HEK293 (cell line): Measurements from ENCODE around the gene COL11A2.
A peak's percentile ranks its signal among the peaks of the same experiment; 100 is the strongest.

Experiments
- CTCF ChIA-PET: fragments of 350-600 bp; formaldehyde crosslinking; extraction: SDS; loops from one replicate; lab custom pipeline; 2021; ENCODE audit warnings: antibody characterized with exemption; lab: Yijun Ruan, JAX
- POLR2A ChIA-PET: fragments of 300-600 bp; formaldehyde crosslinking; extraction: SDS; loops from one replicate; lab custom pipeline; 2020; ENCODE audit warnings: antibody characterized with exemption, inconsistent platforms; lab: Yijun Ruan, JAX
- H3K27ac ChIP-seq: fragments of 200-500 bp; sonication (Bioruptor generic); 2 replicates; pipeline ENCODE4 v1.5.1; 2014; ENCODE audit warnings: low read depth, low read length, control low read depth, inconsistent platforms; ENCODE audit errors: extremely low read depth
- H3K36me3 ChIP-seq, 2 experiments: fragments of 200-500 bp in 1 of 2; sonication (Bioruptor generic) in 1 of 2; 1 replicate in 1 of 2; 2 replicates in 1 of 2; pipeline ENCODE4 v1.5.1; 2014 to 2017; ENCODE audit warnings: inconsistent platforms in 2 of 2, low read length in 2 of 2; ENCODE audit not compliant: control insufficient read depth in 2 of 2, insufficient read depth in 1 of 2
- H3K4me1 ChIP-seq: fragments of 200-500 bp; sonication (Bioruptor generic); 2 replicates; pipeline ENCODE4 v1.5.1; 2014; ENCODE audit warnings: mild to moderate bottlenecking, low read length, inconsistent platforms; ENCODE audit not compliant: control insufficient read depth, insufficient read depth
- H3K4me3 ChIP-seq: 2 replicates; pipeline ENCODE4 v1.5.1; 2011; ENCODE audit warnings: low read depth, mild to moderate bottlenecking, control low read depth, low read length, moderate library complexity
- H3K9me3 ChIP-seq: fragments of 200-500 bp; sonication (Bioruptor generic); 2 replicates; pipeline ENCODE4 v1.5.1; 2014; ENCODE audit warnings: low read depth, low read length, inconsistent platforms; ENCODE audit not compliant: control insufficient read depth, insufficient read depth
- BCL11A ChIP-seq: fragments of 450-650 bp; formaldehyde crosslinking; IDR thresholded peaks from 2 replicates; pipeline ENCODE4 v1.5.1; 2016; ENCODE audit warnings: low read depth, missing biosample characterization, missing genetic modification characterization
- BCL11B ChIP-seq: fragments of 450-650 bp; formaldehyde crosslinking; IDR thresholded peaks from 2 replicates; pipeline ENCODE4 v1.5.1; 2016; ENCODE audit warnings: low read depth, missing biosample characterization, missing genetic modification characterization
- CTCF ChIP-seq: fragments of 450-650 bp; formaldehyde crosslinking; IDR thresholded peaks from 2 replicates; pipeline ENCODE4 v1.5.1; 2016; ENCODE audit warnings: missing biosample characterization, missing genetic modification characterization
- GLIS1 ChIP-seq: fragments of 450-650 bp; formaldehyde crosslinking; IDR thresholded peaks from 2 replicates; pipeline ENCODE4 v1.5.1; 2016; ENCODE audit warnings: missing biosample characterization, missing genetic modification characterization
- IKZF3 ChIP-seq: fragments of 450-650 bp; IDR thresholded peaks from 2 replicates; pipeline ENCODE4 v1.5.0; 2018; ENCODE audit warnings: missing biosample characterization, mild to moderate bottlenecking, missing genetic modification characterization, moderate library complexity
- KLF10 ChIP-seq: fragments of 450-650 bp; IDR thresholded peaks from 2 replicates; pipeline ENCODE4 v1.5.1; 2018; ENCODE audit warnings: missing biosample characterization, mild to moderate bottlenecking, missing genetic modification characterization
- MZF1 ChIP-seq: fragments of 450-650 bp; formaldehyde crosslinking; IDR thresholded peaks from 2 replicates; pipeline ENCODE4 v1.5.1; 2017; ENCODE audit warnings: missing biosample characterization, missing genetic modification characterization, borderline replicate concordance
- ZNF433 ChIP-seq: fragments of 450-650 bp; formaldehyde crosslinking; IDR thresholded peaks from 2 replicates; pipeline ENCODE4 v1.5.1; 2016; ENCODE audit warnings: missing biosample characterization, missing genetic modification characterization, low read depth
- ZNF654 ChIP-seq: fragments of 450-650 bp; formaldehyde crosslinking; IDR thresholded peaks from 2 replicates; pipeline ENCODE4 v1.5.1; 2016; ENCODE audit warnings: low read depth, missing biosample characterization, missing genetic modification characterization

Gene COL11A2

GRCh38 chr6:33172688-33173534, 19.4 kb downstream of the COL11A2 start:
- no peak overlapping the region for H3K27ac ChIP-seq
- no peaks in the 10 kb centered on the region for H3K36me3 ChIP-seq
- no peaks in the 10 kb centered on the region for H3K9me3 ChIP-seq
- TF ChIP-seq IKZF3 (peak; percentile 64), CTCF (peak; percentile 83), ZNF654 (tag by site-specific recombination) (peak; percentile 46), ZNF433 (tag by site-specific recombination) (no peak)
- TF ChIP-seq, all 188 proteins: peak for 3
- ChIA-PET POLR2A (interaction anchor here (0.9 kb wide), 1 partner anchor 203 kb away, joined by 3 read pairs; no protein-coding TSS in a partner anchor), CTCF (interaction anchor here (0.6 to 2.1 kb wide), 28 partner anchors 9 to 305 kb away, joined by 3 to 10 read pairs (median 3); no protein-coding TSS in a partner anchor)
- Histone ChIP-seq H3K4me3 (no peak overlapping the region), H3K4me1 (no peaks in the 10 kb centered on the region)

GRCh38 chr6:33171880-33172687, 20.2 kb downstream of the COL11A2 start:
- POLR2A ChIA-PET = interaction anchor here (0.6 to 0.9 kb wide), 3 partner anchors 127 to 312 kb away, joined by 3 to 5 read pairs (median 4); partner anchors contain the start of gene RGL2

DNA sequence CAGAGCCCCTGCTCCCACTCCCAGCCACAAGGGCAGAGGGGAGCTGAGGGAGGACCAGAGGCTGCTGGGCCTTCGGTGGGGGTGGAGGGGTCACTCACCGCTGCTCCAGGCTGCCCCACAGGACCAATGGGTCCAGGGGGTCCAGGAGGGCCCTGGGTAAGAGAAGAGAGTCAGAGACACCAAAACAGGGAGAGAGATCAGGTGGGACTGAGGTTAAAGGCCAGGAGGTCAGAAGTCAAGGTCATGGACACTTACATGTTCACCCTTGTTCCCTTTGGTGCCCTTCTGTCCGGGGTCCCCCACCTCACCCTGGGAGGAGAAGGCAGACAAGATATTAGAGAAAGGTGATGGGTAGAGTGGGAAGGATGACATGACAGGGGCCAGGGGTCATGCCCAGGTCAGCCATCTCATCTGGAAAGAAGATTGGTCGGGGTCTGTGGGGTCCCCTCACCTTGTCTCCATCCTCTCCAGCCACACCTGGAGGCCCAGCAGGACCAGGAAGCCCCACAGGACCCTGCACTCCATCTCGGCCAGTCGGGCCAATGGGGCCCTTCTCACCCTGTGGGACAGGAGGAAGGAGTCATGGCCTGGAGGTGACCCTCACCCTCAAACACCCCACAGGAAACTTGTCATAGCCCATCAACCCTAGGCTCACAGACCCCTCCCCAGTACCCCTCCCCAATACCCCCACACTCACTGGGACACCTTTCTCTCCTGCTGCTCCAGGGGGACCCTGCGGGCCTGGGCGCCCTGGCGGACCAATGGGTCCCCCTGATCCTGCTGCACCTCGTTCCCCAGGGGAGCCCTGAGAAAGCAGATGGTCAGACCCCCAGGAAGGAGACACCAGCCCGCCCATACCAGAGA, 21.0 kb downstream of the COL11A2 start:
- H3K36me3 ChIP-seq = no peaks in the 10 kb centered on the region
- TF ChIP-seq BCL11B (tag by site-specific recombination) (peak; percentile 95), MZF1 (tag by site-specific recombination) (no peak), BCL11A (tag by site-specific recombination) (peak; percentile 96)
- H3K4me1 ChIP-seq = no peaks in the 10 kb centered on the region
- H3K4me3 ChIP-seq = no peak overlapping the region
- H3K27ac ChIP-seq = no peak overlapping the region
- ChIA-PET CTCF (interaction anchor here (0.6 to 1.5 kb wide), 3 partner anchors 9 to 332 kb away, joined by 3 to 9 read pairs (median 4); no protein-coding TSS in a partner anchor), POLR2A (interaction anchor here (0.6 to 0.7 kb wide), 2 partner anchors 127 to 311 kb away, joined by 4 to 5 read pairs; partner anchors contain the start of gene RGL2)
- no peaks in the 10 kb centered on the region for H3K9me3 ChIP-seq

More at GRCh38 chr6:33171880-33172687, 20.2 kb downstream of the COL11A2 start:
- TF ChIP-seq GLIS1 (tag by site-specific recombination) (peak; percentile 20; the same call in 1 of the 2 replicates), KLF10 (tag by site-specific recombination) (no peak)
- TF ChIP-seq, all 188 proteins: peak for 1
- no peak overlapping the region for H3K27ac ChIP-seq
- no peaks in the 10 kb centered on the region for H3K36me3 ChIP-seq
- no peaks in the 10 kb centered on the region for H3K9me3 ChIP-seq
- no peaks in the 10 kb centered on the region for H3K4me1 ChIP-seq
- CTCF ChIA-PET = interaction anchor here (0.6 to 1.9 kb wide), 19 partner anchors 10 to 304 kb away, joined by 3 to 9 read pairs (median 3); no protein-coding TSS in a partner anchor
- H3K4me3 ChIP-seq = no peak overlapping the region
